IMR-90 (cell line): Measurements from ENCODE around the gene POU2F2. TPM values are rescaled to one million over a fixed set of nuclear protein-coding genes. Genes with fewer than 3 reads are reported as not detected.

Experiments
- ATAC-seq: fragments of 200-7000 bp; cut with Tn5 transposase; 2 replicates; pipeline ENCODE4 v1.9.1; 2020; ENCODE audit warnings: low read depth, mild to moderate bottlenecking, moderate library complexity
- BruUV-seq: library from RNA; stranded (reverse); fragments of 400-500 nt; replicated peaks from 2 replicates; lab custom pipeline; 2021; lab: Mats Ljungman, UMichigan
- CTCF ChIA-PET: fragments of 300-600 bp; formaldehyde crosslinking; extraction: SDS; loops from one replicate; lab custom pipeline; 2021; ENCODE audit warnings: antibody characterized with exemption; lab: Yijun Ruan, JAX
- POLR2A ChIA-PET: fragments of 300-600 bp; sonication (Branson Sonifier 250); formaldehyde crosslinking; loops from one replicate; lab custom pipeline; 2022; ENCODE audit warnings: antibody characterized with exemption; ENCODE audit not compliant: unreplicated experiment; lab: Charles Lee
- DNase-seq: peaks from one replicate; pipeline ENCODE4 v3.0.0; 2013
- H2AFZ ChIP-seq: replicated peaks from 2 replicates; pipeline ENCODE3; 2013; ENCODE audit warnings: low read length, mild to moderate bottlenecking; ENCODE audit not compliant: poor library complexity
- H2AK5ac ChIP-seq: 2 replicates; pipeline ENCODE4 v1.6.1; 2013; ENCODE audit warnings: low read depth, low read length, inconsistent platforms
- H2AK9ac ChIP-seq: replicated peaks from 2 replicates; pipeline ENCODE3; 2013; ENCODE audit warnings: mild to moderate bottlenecking, low read depth, low read length, moderate library complexity; ENCODE audit not compliant: poor library complexity
- H2BK120ac ChIP-seq: 2 replicates; pipeline ENCODE4 v1.6.1; 2013; ENCODE audit warnings: low read depth, low read length, inconsistent platforms
- H2BK15ac ChIP-seq: 3 replicates; pipeline ENCODE4 v1.6.1; 2013; ENCODE audit warnings: low read depth, low read length, inconsistent platforms
- H2BK20ac ChIP-seq: 2 replicates; pipeline ENCODE4 v1.6.1; 2013; ENCODE audit warnings: low read depth, mild to moderate bottlenecking, inconsistent platforms, low read length, moderate library complexity
- H2BK5ac ChIP-seq: 2 replicates; pipeline ENCODE4 v1.6.1; 2013; ENCODE audit warnings: mild to moderate bottlenecking, low read depth, low read length, inconsistent platforms; ENCODE audit not compliant: poor library complexity, severe bottlenecking
- H3K14ac ChIP-seq: replicated peaks from 2 replicates; pipeline ENCODE4 v1.6.1; 2013; ENCODE audit warnings: low read depth, low read length, inconsistent platforms
- H3K18ac ChIP-seq: 2 replicates; pipeline ENCODE4 v1.6.1; 2013; ENCODE audit warnings: low read depth, low read length, control low read depth
- H3K23ac ChIP-seq: 2 replicates; pipeline ENCODE4 v1.6.1; 2013; ENCODE audit warnings: low read depth, low read length, inconsistent platforms
- H3K27ac ChIP-seq: 2 replicates; pipeline ENCODE4 v1.5.1; 2013; ENCODE audit warnings: mild to moderate bottlenecking, control low read depth, low read length; ENCODE audit not compliant: insufficient read depth
- H3K27me3 ChIP-seq: 2 replicates; pipeline ENCODE4 v1.6.1; 2013; ENCODE audit warnings: low read length; ENCODE audit not compliant: control insufficient read depth, insufficient read depth
- H3K36me3 ChIP-seq: 2 replicates; pipeline ENCODE4 v1.6.1; 2013; ENCODE audit warnings: low read length, mixed read lengths; ENCODE audit not compliant: control insufficient read depth, insufficient read depth
- H3K4ac ChIP-seq: 2 replicates; pipeline ENCODE4 v1.6.1; 2013; ENCODE audit warnings: low read depth, low read length, inconsistent platforms
- H3K4me1 ChIP-seq: 2 replicates; pipeline ENCODE4 v1.6.1; 2013; ENCODE audit warnings: low read length, mixed read lengths; ENCODE audit not compliant: control insufficient read depth, insufficient read depth
- H3K4me2 ChIP-seq: 2 replicates; pipeline ENCODE4 v1.6.1; 2013; ENCODE audit warnings: low read depth, mild to moderate bottlenecking, control low read depth, low read length, moderate library complexity
- H3K4me3 ChIP-seq: 2 replicates; pipeline ENCODE4 v1.5.1; 2013; ENCODE audit warnings: low read depth, mild to moderate bottlenecking, control low read depth, low read length, moderate library complexity; ENCODE audit not compliant: insufficient read depth
- H3K56ac ChIP-seq: 2 replicates; pipeline ENCODE4 v1.6.1; 2013; ENCODE audit warnings: low read length, inconsistent platforms; ENCODE audit not compliant: insufficient read depth; ENCODE audit errors: extremely low read depth
- H3K79me1 ChIP-seq, 2 experiments: 2 replicates each; pipeline ENCODE4 v1.6.1; 2013; ENCODE audit warnings: low read length in 2 of 2, inconsistent platforms in 1 of 2, low read depth in 1 of 2
- H3K9ac ChIP-seq: 2 replicates; pipeline ENCODE4 v1.6.1; 2013; ENCODE audit warnings: low read depth, low read length, control low read depth
- H3K9me1 ChIP-seq: 2 replicates; pipeline ENCODE4 v1.6.1; 2013; ENCODE audit warnings: low read length, inconsistent platforms; ENCODE audit not compliant: insufficient read depth
- H3K9me3 ChIP-seq: 2 replicates; pipeline ENCODE4 v1.6.1; 2013; ENCODE audit warnings: low read length; ENCODE audit not compliant: control insufficient read depth, insufficient read depth
- H4K20me1 ChIP-seq: 2 replicates; pipeline ENCODE4 v1.6.1; 2013; ENCODE audit warnings: low read length, inconsistent platforms; ENCODE audit not compliant: insufficient read depth
- H4K5ac ChIP-seq: 2 replicates; pipeline ENCODE4 v1.6.1; 2013; ENCODE audit warnings: mild to moderate bottlenecking, low read depth, low read length, control low read depth
- H4K8ac ChIP-seq, 2 experiments: 2 replicates each; pipeline ENCODE4 v1.6.1; 2013; ENCODE audit warnings: low read depth in 2 of 2, low read length in 2 of 2, control low read depth in 1 of 2, inconsistent platforms in 1 of 2
- H4K91ac ChIP-seq: 2 replicates; pipeline ENCODE4 v1.6.1; 2013; ENCODE audit warnings: low read depth, low read length, inconsistent platforms; ENCODE audit not compliant: insufficient read depth
- BHLHE40 ChIP-seq: fragments of 150-350 bp; IDR thresholded peaks from 2 replicates; pipeline ENCODE4 v1.6.1; 2016; ENCODE audit warnings: mild to moderate bottlenecking, low read depth, low read length
- CHD1 ChIP-seq: IDR thresholded peaks from 2 replicates; pipeline ENCODE4 v1.6.1; 2012; ENCODE audit warnings: low read depth, low read length, improper control_type of control experiment
- FOS ChIP-seq: fragments of 150-350 bp; IDR thresholded peaks from 2 replicates; pipeline ENCODE4 v1.6.1; 2016; ENCODE audit warnings: low read depth, low read length
- MXI1 ChIP-seq: IDR thresholded peaks from 2 replicates; pipeline ENCODE4 v1.6.1; 2012; ENCODE audit warnings: low read depth, mild to moderate bottlenecking, low read length, moderate library complexity, borderline replicate concordance
- RCOR1 ChIP-seq: IDR thresholded peaks from 2 replicates; pipeline ENCODE4 v1.6.1; 2012; ENCODE audit warnings: mild to moderate bottlenecking, low read length, improper control_type of control experiment; ENCODE audit not compliant: insufficient replicate concordance
- RFX5 ChIP-seq: IDR thresholded peaks from 2 replicates; pipeline ENCODE4 v1.8.0; 2012; ENCODE audit warnings: low read depth, mild to moderate bottlenecking, low read length, moderate library complexity
- SMC3 ChIP-seq: fragments of 150-350 bp; IDR thresholded peaks from 2 replicates; pipeline ENCODE4 v1.6.1; 2016; ENCODE audit warnings: low read depth, mild to moderate bottlenecking, antibody characterized with exemption, low read length, moderate library complexity
- WGBS, 2 experiments: methylation state at CpG; one replicate each; pipeline versions ENCODE4 v1.1.5 to v1.1.7; 2013; ENCODE audit warnings: missing lambda C conversion rate in 2 of 2; ENCODE audit not compliant: insufficient read length in 1 of 2; ENCODE audit errors: extremely low coverage in 2 of 2; 5-methylcytosine and 5-hydroxymethylcytosine counted together
- dilution Hi-C: fragments of 300-500 bp; cut with HindIII; formaldehyde crosslinking; loops from one replicate; pipeline ENCODE4 v1.14.3; 2018; ENCODE audit warnings: low sequenced_read_pairs; ENCODE audit not compliant: unreplicated experiment
- in situ Hi-C: fragments of 300-500 bp; cut with MboI; formaldehyde crosslinking; loops from 3 replicates; pipeline ENCODE4 v1.14.3; 2019; ENCODE audit warnings: low sequenced_read_pairs, inconsistent platforms, mixed read lengths
- intact Hi-C: fragments of 100-400 bp; cut with micrococcal nuclease; formaldehyde crosslinking; loops from 2 replicates; pipeline ENCODE4 v1.10.0; 2022
- polyA plus RNA-seq, 3 experiments: library from polyadenylated mRNA; depleted of rRNA; stranded (reverse); fragments of >200 nt; gene quantifications; 2 replicates each; pipeline ENCODE4 v1.2.3, GENCODE V29; 2012; ENCODE audit warnings: low replicate concordance in 1 of 3
- total RNA-seq: library from RNA; depleted of rRNA; stranded (reverse); fragments of >200 nt; gene quantifications from 2 replicates; pipeline ENCODE4 v1.2.3, GENCODE V29; 2012
- TF ChIP-seq, protein P1 (sequence below): fragments of 150-350 bp; IDR thresholded peaks from 2 replicates; pipeline ENCODE4 v1.6.1; 2017; ENCODE audit warnings: mild to moderate bottlenecking, antibody characterized with exemption, low read length, low read depth
- TF ChIP-seq, protein P2 (sequence below): fragments of 150-350 bp; IDR thresholded peaks from 2 replicates; pipeline ENCODE4 v1.6.1; 2016; ENCODE audit warnings: low read depth, mild to moderate bottlenecking, low read length, moderate library complexity, borderline replicate concordance
- TF ChIP-seq, protein P3 (sequence below): conservative IDR thresholded peaks from 2 replicates; pipeline ENCODE4 v1.5.1; 2012; ENCODE audit warnings: mild to moderate bottlenecking, low read depth, low read length, improper control_type of control experiment

The POU2F2 gene
- total and polyA plus RNA-seq, 2 of the 4 experiments (the other 2 are of a cell fraction) = 0.54 to 5.0 TPM

DNA sequence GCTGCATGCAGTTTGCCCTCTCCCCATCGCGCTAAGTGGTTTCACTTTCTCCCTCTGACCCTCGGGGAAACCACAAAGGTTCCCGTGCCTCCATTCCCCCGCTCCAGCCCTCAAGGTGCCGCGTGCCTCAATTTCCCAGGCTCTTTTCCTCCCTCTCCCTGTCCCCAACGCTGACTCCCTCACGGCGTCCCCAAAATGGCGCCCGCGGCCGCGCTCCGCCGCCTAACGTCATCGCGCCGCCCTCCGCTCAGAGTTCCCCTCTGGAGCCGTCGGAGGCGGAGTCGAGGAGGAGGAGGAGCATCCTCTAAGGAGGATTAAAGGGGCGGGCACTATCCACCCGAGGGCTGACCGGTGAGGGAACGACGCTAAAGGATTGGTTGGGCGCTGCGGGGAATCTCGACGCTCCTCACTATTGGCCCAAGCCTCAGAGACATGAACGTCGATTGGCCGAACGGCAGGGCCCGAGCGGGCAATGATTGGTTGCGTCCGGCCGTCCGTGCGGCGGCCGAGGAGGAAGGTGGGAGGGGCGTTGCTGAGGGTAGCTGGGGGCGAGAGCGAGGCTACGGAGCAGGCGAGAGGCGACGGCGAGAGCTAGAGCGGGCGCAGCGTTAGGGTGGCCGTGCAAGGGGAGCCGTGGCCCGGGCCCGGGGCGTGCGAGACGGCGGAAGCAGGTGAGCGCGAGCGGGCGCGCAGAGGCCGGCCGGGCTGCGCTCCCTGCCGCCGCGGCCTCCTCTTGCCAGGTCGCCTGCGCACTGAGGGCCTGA lies 56.4 kb downstream of the POU2F2 start, which contains the start of gene ZNF574 (continued):
- TF ChIP-seq, protein P1, sequence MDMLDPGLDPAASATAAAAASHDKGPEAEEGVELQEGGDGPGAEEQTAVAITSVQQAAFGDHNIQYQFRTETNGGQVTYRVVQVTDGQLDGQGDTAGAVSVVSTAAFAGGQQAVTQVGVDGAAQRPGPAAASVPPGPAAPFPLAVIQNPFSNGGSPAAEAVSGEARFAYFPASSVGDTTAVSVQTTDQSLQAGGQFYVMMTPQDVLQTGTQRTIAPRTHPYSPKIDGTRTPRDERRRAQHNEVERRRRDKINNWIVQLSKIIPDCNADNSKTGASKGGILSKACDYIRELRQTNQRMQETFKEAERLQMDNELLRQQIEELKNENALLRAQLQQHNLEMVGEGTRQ = no peak

DNA sequence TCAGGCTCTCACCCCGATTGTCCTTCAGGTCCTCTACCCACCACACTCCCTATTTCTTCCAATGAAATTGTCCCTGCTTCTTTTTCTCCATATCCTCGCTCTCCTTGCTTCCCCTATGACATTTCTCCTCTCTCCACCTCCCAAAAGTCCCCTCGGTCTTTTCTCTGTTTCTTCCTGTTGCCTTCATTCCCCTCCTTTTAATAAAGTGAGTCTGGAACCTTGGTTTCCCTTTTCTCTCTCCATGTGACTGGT lies 57.0 kb downstream of the POU2F2 start:
- no peak for TF ChIP-seq RFX5
- TF ChIP-seq, protein P1 = no peak
- TF ChIP-seq, protein P2, sequence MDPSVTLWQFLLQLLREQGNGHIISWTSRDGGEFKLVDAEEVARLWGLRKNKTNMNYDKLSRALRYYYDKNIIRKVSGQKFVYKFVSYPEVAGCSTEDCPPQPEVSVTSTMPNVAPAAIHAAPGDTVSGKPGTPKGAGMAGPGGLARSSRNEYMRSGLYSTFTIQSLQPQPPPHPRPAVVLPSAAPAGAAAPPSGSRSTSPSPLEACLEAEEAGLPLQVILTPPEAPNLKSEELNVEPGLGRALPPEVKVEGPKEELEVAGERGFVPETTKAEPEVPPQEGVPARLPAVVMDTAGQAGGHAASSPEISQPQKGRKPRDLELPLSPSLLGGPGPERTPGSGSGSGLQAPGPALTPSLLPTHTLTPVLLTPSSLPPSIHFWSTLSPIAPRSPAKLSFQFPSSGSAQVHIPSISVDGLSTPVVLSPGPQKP = no peak
- TF ChIP-seq BHLHE40 = no peak
- TF ChIP-seq MXI1 = no peak
- TF ChIP-seq FOS = no peak
- no peak for TF ChIP-seq RCOR1
- no peak for TF ChIP-seq SMC3
- TF ChIP-seq, protein P3, sequence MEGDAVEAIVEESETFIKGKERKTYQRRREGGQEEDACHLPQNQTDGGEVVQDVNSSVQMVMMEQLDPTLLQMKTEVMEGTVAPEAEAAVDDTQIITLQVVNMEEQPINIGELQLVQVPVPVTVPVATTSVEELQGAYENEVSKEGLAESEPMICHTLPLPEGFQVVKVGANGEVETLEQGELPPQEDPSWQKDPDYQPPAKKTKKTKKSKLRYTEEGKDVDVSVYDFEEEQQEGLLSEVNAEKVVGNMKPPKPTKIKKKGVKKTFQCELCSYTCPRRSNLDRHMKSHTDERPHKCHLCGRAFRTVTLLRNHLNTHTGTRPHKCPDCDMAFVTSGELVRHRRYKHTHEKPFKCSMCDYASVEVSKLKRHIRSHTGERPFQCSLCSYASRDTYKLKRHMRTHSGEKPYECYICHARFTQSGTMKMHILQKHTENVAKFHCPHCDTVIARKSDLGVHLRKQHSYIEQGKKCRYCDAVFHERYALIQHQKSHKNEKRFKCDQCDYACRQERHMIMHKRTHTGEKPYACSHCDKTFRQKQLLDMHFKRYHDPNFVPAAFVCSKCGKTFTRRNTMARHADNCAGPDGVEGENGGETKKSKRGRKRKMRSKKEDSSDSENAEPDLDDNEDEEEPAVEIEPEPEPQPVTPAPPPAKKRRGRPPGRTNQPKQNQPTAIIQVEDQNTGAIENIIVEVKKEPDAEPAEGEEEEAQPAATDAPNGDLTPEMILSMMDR = no peak
- no peak for TF ChIP-seq CHD1
- no peaks in the 10 kb centered on the region for H3K9me3 ChIP-seq
- H2AFZ ChIP-seq = peak overlapping the region; percentile 94
- peak overlapping the region; percentile 95 for H2AK5ac ChIP-seq
- H3K79me1 ChIP-seq = peaks cover 12 to 51% of the 10 kb centered on the region in 2 experiments
- ATAC-seq = peak; percentile 1
- no peak for DNase-seq
- H4K91ac ChIP-seq = peak overlapping the region; percentile 98
- peak overlapping the region; percentile 98 for H4K5ac ChIP-seq
- peak overlapping the region; percentile 90 for H3K18ac ChIP-seq
- H2BK15ac ChIP-seq = no peak overlapping the region
- peaks cover 19% of the 10 kb centered on the region for H3K36me3 ChIP-seq
- ChIA-PET POLR2A (no interaction called here), CTCF (no interaction called here)
- peak overlapping the region; percentile 100 for H3K14ac ChIP-seq
- H3K4me3 ChIP-seq = peak overlapping the region; percentile 75
- H3K9me1 ChIP-seq = peaks cover 25% of the 10 kb centered on the region
- H4K20me1 ChIP-seq = peaks cover 37% of the 10 kb centered on the region
- H2BK5ac ChIP-seq = peak overlapping the region; percentile 86
- peaks cover 9% of the 10 kb centered on the region for H3K27me3 ChIP-seq
- intact Hi-C loops (no loop called here), in situ Hi-C loops (no loop called here), dilution Hi-C loops (no loop called here)
- BruUV-seq = no TSS peak
- 8% methylated on average over 3 of the region's 3 CpGs; no CpG with 5 or more reads in 1 of the 2 experiments for WGBS, 2 experiments
- peak overlapping the region; percentile 99 to 100 for H4K8ac ChIP-seq
- H3K4me1 ChIP-seq = peaks cover 9% of the 10 kb centered on the region
- peak overlapping the region; percentile 99 for H3K23ac ChIP-seq
- peak overlapping the region; percentile 85 for H3K4me2 ChIP-seq
- peak overlapping the region; percentile 90 for H3K56ac ChIP-seq
- peak overlapping the region; percentile 66 for H2BK120ac ChIP-seq
- H2AK9ac ChIP-seq = peak overlapping the region; percentile 96
- H3K27ac ChIP-seq = peak overlapping the region; percentile 92
- peak overlapping the region; percentile 99 for H3K4ac ChIP-seq
- H2BK20ac ChIP-seq = no peak overlapping the region
- H3K9ac ChIP-seq = peak overlapping the region; percentile 95
